ENCODE data around the gene DNPH1. TPM values are rescaled to one million over a fixed set of nuclear protein-coding genes. Genes with fewer than 3 reads are reported as not detected.

The DNPH1 gene, protein sequence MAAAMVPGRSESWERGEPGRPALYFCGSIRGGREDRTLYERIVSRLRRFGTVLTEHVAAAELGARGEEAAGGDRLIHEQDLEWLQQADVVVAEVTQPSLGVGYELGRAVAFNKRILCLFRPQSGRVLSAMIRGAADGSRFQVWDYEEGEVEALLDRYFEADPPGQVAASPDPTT
- 37.6 and 40.1 TPM in 2 replicates for total RNA-seq

DNA sequence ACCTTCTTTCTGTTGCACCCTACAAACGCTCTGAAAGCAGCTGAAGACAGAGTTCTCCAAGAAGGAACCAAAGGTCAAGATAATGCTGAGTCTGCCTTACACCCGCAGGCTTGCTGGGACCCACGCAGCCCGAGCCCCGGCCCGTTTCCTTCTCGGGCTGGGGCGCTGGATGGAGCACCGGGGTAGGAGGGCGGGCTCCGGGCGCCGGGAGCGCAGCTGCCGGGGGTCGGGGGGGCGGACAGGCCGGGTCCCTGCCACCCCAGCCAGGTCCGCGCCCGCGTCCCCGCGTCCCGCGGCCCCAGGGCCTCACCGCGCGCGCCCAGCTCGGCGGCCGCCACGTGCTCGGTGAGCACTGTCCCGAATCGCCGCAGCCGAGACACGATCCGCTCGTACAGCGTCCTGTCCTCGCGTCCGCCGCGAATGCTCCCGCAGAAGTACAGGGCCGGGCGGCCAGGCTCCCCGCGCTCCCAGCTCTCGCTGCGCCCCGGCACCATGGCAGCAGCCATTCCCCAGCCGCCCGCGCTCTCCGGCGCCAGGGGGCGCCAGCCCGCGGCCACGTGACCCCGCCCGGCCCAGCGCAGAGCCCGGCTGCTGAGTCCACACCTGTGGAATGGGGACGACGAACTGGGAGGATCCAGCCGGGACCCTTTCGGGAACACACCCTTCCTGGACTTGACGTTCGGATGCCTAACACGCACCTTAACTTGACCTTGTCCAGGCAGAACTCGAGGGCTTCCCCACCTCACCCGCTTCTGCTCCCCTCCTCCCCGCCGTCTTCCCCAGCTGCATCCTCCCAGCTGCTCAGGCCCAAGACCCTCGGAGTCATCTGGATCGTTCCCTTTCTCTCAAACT lies at the start of gene DNPH1:
TSS of gene DNPH1 (minus strand) at position 531 of the 852 bp plus-strand sequence. CDS start at position 506, 25 bp downstream.

DNA sequence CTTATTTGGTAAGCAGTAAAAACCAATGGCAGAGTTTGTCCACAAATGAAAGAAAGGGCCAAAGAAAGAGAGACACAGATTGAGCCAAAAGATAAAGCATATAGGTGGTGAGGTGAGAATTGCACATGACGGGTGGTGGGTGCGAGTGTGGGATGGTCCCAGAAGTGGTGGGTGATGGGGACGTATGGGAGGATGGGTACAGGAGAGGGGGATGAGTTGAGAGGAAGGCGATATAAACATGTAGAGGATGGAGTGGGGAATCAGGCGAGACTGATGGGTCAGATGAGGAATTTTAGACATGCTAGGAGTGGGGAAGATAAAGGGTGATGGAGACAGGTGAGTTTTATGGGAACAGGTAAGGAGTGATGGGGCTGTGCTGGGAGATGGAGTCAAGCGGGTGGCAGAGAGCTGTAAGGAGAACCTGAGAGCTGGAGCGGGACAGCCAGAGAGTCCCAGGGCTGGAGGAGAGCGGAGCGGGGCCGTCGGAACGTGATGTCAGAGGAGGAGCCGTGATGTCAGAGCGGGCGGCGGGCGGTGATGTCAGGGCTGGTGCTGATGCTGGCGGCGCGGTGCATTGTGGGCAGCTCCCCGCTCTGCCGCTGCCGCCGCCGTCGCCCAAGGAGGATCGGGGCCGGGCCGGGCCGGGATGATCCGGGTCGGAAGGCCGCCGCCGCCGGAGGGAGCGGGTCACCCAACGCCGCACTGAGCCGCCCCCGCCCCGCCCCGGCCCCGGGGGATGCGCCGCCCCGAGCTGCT lies 13.8 kb upstream of the DNPH1 start, which contains the start of gene TTBK1:
TSS of gene TTBK1 (plus strand) at position 574 of the 756 bp plus-strand sequence. CDS start 3,180 bp downstream, outside the sequence.

DNA sequence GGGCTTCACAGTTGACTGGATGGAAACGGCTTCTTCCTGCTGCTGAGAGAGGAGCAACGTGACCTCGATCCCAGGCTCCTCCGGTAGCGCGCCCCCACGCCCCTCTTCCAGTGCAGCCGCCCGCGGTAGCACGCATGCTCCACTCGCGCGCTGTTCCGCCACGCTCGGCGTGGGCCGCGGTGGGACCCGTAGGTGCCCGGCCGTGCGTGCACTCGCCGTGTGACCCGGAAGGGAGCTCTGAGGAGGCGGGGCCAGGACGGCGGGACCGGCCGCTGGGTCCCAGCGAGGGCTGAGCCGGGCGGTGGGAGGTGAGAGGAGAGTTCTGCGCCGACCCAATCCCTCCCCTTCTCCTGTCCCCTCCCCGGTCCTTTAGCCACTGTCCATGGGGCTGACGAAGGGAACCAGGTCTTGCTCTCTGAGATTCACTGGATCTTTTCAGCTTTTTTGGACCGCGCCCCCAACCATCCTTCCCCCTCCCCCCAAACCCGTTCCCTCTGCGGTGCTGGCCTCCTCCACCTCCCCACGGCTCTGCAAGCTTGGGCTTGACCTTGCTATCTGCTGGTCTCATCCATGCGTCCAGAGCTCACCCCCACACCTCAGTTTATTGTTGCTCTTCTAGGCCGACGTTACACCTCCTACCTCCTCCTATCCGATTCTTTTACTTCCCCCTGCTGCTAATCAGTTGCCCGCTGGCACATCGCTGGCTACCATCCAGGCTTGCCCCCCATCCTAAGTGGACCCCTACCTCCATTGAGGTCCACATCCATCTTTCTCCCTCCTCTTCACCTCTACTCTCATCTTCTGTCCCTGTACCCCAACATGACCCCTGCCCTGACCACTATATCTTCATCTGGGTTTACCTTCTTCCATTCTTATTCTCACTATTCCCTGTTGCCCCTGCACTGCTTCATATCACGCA lies 47.1 kb downstream of the DNPH1 start, which contains the start of gene CUL9:
TSS of gene CUL9 (plus strand) at position 255 of the 919 bp plus-strand sequence. CDS start 2,115 bp downstream, outside the sequence.

Other genes starting within 250 kb of the DNPH1 start
- 40.2 and 42.3 TPM in 2 replicates for gene PPP2R5D, start 244.9 kb downstream of the DNPH1 start, total RNA-seq
- gene MEA1, start 215.5 kb downstream of the DNPH1 start, total RNA-seq, result 48.7 and 58.7 TPM in 2 replicates
- 58.9 and 59.6 TPM in 2 replicates for gene KLHDC3, start 215.2 kb downstream of the DNPH1 start, total RNA-seq
- 80.0 and 84.3 TPM in 2 replicates for gene RRP36, start 207.9 kb downstream of the DNPH1 start, total RNA-seq
- gene CUL7, start 175.6 kb downstream of the DNPH1 start, total RNA-seq, result 35.0 and 44.1 TPM in 2 replicates
- gene MRPL2, start 170.0 kb downstream of the DNPH1 start, total RNA-seq, result 16.2 and 19.1 TPM in 2 replicates
- 11.2 and 14.3 TPM in 2 replicates for gene KLC4, start 169.8 kb downstream of the DNPH1 start, total RNA-seq
- gene PTK7, start 153.2 kb downstream of the DNPH1 start, total RNA-seq, result 28.3 and 51.5 TPM in 2 replicates
- 11.9 and 14.3 TPM in 2 replicates for gene SRF, start 58.2 kb downstream of the DNPH1 start, total RNA-seq
- 23.8 and 28.0 TPM in 2 replicates for gene CUL9, start 47.3 kb downstream of the DNPH1 start, total RNA-seq
- under 0.01 TPM in 2 replicates for gene TTBK1, start 14.0 kb upstream of the DNPH1 start, total RNA-seq
- not detected in 2 replicates for gene SLC22A7, start 68.8 kb upstream of the DNPH1 start, total RNA-seq
- gene CRIP3, start 79.3 kb upstream of the DNPH1 start, total RNA-seq, result 0.32 TPM in 1 of 2 replicates, not detected in the other
- 14.9 and 15.0 TPM in 2 replicates for gene ZNF318, start 140.2 kb upstream of the DNPH1 start, total RNA-seq
- gene ABCC10, start 198.1 kb upstream of the DNPH1 start, total RNA-seq, result 17.5 and 17.6 TPM in 2 replicates
- gene DLK2, start 226.1 kb upstream of the DNPH1 start, total RNA-seq, result 0.11 TPM in 1 of 2 replicates, not detected in the other
- gene TJAP1, start 248.1 kb upstream of the DNPH1 start, total RNA-seq, result 12.4 and 13.7 TPM in 2 replicates

Measured in articular chondrocyte of knee joint (primary cell).